A549 (cell line): ENCODE data around the gene LAMA3. TPM values are rescaled to one million over a fixed set of nuclear protein-coding genes. Genes with fewer than 3 reads are reported as not detected.

Source experiments
- ATAC-seq, 2 experiments: fragments of 200-7000 bp in 1 of 2; fragments of >200 bp in 1 of 2; cut with Nextera tagmentation in 1 of 2; cut with Tn5 transposase in 1 of 2; 3 replicates each; pipeline versions ENCODE4 v1.8.0 to v1.9.1; 2018 to 2020; ENCODE audit warnings: mild to moderate bottlenecking in 1 of 2, moderate library complexity in 1 of 2
- CTCF ChIA-PET: fragments of 300-600 bp; sonication (Branson Sonifier 250); formaldehyde crosslinking; extraction: SDS; loops from one replicate; lab custom pipeline; 2021; ENCODE audit warnings: antibody characterized with exemption, inconsistent platforms; lab: Yijun Ruan, JAX
- POLR2A ChIA-PET: fragments of 350-600 bp; formaldehyde crosslinking; extraction: SDS; loops from one replicate; lab custom pipeline; 2021; ENCODE audit warnings: antibody characterized with exemption, inconsistent platforms; lab: Yijun Ruan, JAX
- DNase-seq, 2 experiments: peaks; one replicate each; pipeline versions ENCODE4 v3.0.0 to v3.0.0-alpha.2; 2011 to 2016; ENCODE audit warnings: low read depth in 1 of 2, low spot score in 1 of 2
- FAIRE-seq: peaks from 2 replicates; lab custom pipeline; 2011; peaks lifted over from hg19 to GRCh38; lab: Jason Lieb, UNC
- H3K27ac ChIP-seq, 2 experiments: fragments of >200 bp; sonication (Bioruptor Twin); formaldehyde crosslinking; 3 replicates each; pipeline ENCODE4 v1.5.1; 2016 to 2017
- H3K4me1 ChIP-seq: fragments of >200 bp; sonication (Bioruptor Twin); formaldehyde crosslinking; 3 replicates; pipeline ENCODE4 v1.6.1; 2016
- H3K4me2 ChIP-seq: fragments of >200 bp; sonication (Bioruptor Twin); formaldehyde crosslinking; 3 replicates; pipeline ENCODE4 v1.6.1; 2016
- H3K4me3 ChIP-seq: fragments of >200 bp; sonication (Bioruptor Twin); formaldehyde crosslinking; 3 replicates; pipeline ENCODE4 v1.5.1; 2016
- H3K9me3 ChIP-seq: fragments of >200 bp; sonication (Bioruptor Twin); formaldehyde crosslinking; 3 replicates; pipeline ENCODE4 v1.6.1; 2016
- ATOH8 ChIP-seq: fragments of 250-450 bp; sonication (Bioruptor Pico); IDR thresholded peaks from 2 replicates; pipeline ENCODE4 v1.5.0; 2020; ENCODE audit warnings: low read depth, mild to moderate bottlenecking, moderate library complexity
- BCL3 ChIP-seq: fragments of >200 bp; sonication (Bioruptor Twin); formaldehyde crosslinking; IDR thresholded peaks from 3 replicates; pipeline ENCODE4 v1.6.1; 2016
- CHD2 ChIP-seq: fragments of 150-350 bp; IDR thresholded peaks from 2 replicates; pipeline ENCODE4 v1.6.1; 2014; ENCODE audit warnings: low read length; ENCODE audit not compliant: partially characterized antibody
- CTCF ChIP-seq: fragments of >200 bp; sonication (Bioruptor Twin); formaldehyde crosslinking; IDR thresholded peaks from 3 replicates; pipeline ENCODE4 v1.5.1; 2016
- EHMT2 ChIP-seq: fragments of 200-600 bp; sonication (generic); IDR thresholded peaks from 2 replicates; pipeline ENCODE4 v1.6.1; 2016; ENCODE audit warnings: antibody characterized with exemption, low read depth, mild to moderate bottlenecking, moderate library complexity
- ELK1 ChIP-seq: fragments of 150-350 bp; IDR thresholded peaks from 2 replicates; pipeline ENCODE4 v1.6.1; 2014; ENCODE audit warnings: low read depth, mild to moderate bottlenecking, low read length
- ESRRA ChIP-seq: fragments of 150-350 bp; IDR thresholded peaks from 2 replicates; pipeline ENCODE4 v1.6.1; 2014; ENCODE audit warnings: mild to moderate bottlenecking, low read length, borderline replicate concordance
- FOSB ChIP-seq: fragments of 250-450 bp; sonication (Bioruptor Pico); IDR thresholded peaks from 2 replicates; pipeline ENCODE4 v1.5.0; 2020; ENCODE audit warnings: mild to moderate bottlenecking, moderate library complexity
- GATA3 ChIP-seq: IDR thresholded peaks from 2 replicates; pipeline ENCODE4 v1.6.1; 2012; ENCODE audit warnings: borderline replicate concordance
- HDAC2 ChIP-seq: fragments of 200-600 bp; sonication (generic); IDR thresholded peaks from 2 replicates; pipeline ENCODE4 v1.6.1; 2016
- HMGXB4 ChIP-seq: fragments of 250-450 bp; sonication (Bioruptor Pico); IDR thresholded peaks from 2 replicates; pipeline ENCODE4 v1.5.0; 2021; ENCODE audit warnings: mild to moderate bottlenecking, moderate library complexity, borderline replicate concordance
- JUN ChIP-seq, 2 experiments: fragments of >200 bp; sonication (Bioruptor Twin); formaldehyde crosslinking; IDR thresholded peaks; 2 replicates in 1 of 2; 3 replicates in 1 of 2; pipeline ENCODE4 v1.6.1; 2016 to 2017
- MAX ChIP-seq: IDR thresholded peaks from 2 replicates; pipeline ENCODE4 v1.6.1; 2012
- MAZ ChIP-seq: fragments of 150-350 bp; IDR thresholded peaks from 2 replicates; pipeline ENCODE4 v1.6.1; 2014; ENCODE audit warnings: antibody characterized with exemption, low read depth, low read length, borderline replicate concordance
- MYC ChIP-seq: IDR thresholded peaks from 2 replicates; pipeline ENCODE4 v1.6.1; 2012; ENCODE audit warnings: mild to moderate bottlenecking, inconsistent platforms, low read length, improper control_type of control experiment, borderline replicate concordance
- NPAS2 ChIP-seq: fragments of 250-450 bp; sonication (Bioruptor Pico); IDR thresholded peaks from 2 replicates; pipeline ENCODE4 v1.8.0; 2022; ENCODE audit warnings: mild to moderate bottlenecking, moderate library complexity, borderline replicate concordance
- NR3C1 ChIP-seq: fragments of >200 bp; sonication (Bioruptor Twin); formaldehyde crosslinking; IDR thresholded peaks from 3 replicates; pipeline ENCODE4 v1.6.1; 2017
- RAD21 ChIP-seq, 2 experiments: fragments of >200 bp in 1 of 2; sonication (Bioruptor Twin) in 1 of 2; formaldehyde crosslinking in 1 of 2; IDR thresholded peaks in 1 of 2; conservative IDR thresholded peaks in 1 of 2; 2 replicates in 1 of 2; 3 replicates in 1 of 2; pipeline ENCODE4 v1.6.1; 2012 to 2018; ENCODE audit warnings: inconsistent platforms in 1 of 2
- RFX5 ChIP-seq: fragments of 450-650 bp; IDR thresholded peaks from 2 replicates; pipeline ENCODE4 v1.7.1; 2014; ENCODE audit warnings: antibody characterized with exemption, mild to moderate bottlenecking, moderate library complexity
- RNF2 ChIP-seq: fragments of 200-600 bp; sonication (generic); IDR thresholded peaks from 2 replicates; pipeline ENCODE4 v1.6.1; 2016; ENCODE audit warnings: low read depth, mild to moderate bottlenecking, antibody characterized with exemption, moderate library complexity, borderline replicate concordance
- SMC3 ChIP-seq: fragments of >200 bp; sonication (Bioruptor Twin); formaldehyde crosslinking; IDR thresholded peaks from 3 replicates; pipeline ENCODE4 v1.6.1; 2018; ENCODE audit warnings: inconsistent platforms
- SREBF2 ChIP-seq: fragments of 450-650 bp; IDR thresholded peaks from 2 replicates; pipeline ENCODE4 v1.6.1; 2014; ENCODE audit warnings: mild to moderate bottlenecking, moderate library complexity
- TFCP2L1 ChIP-seq: fragments of 250-450 bp; sonication (Bioruptor Pico); IDR thresholded peaks from 2 replicates; pipeline ENCODE4 v1.5.0; 2021; ENCODE audit warnings: mild to moderate bottlenecking
- TP53 ChIP-seq: fragments of 250-450 bp; sonication (Bioruptor Pico); IDR thresholded peaks from 2 replicates; pipeline ENCODE4 v1.5.0; 2021; ENCODE audit warnings: mild to moderate bottlenecking, moderate library complexity
- ZNF302 ChIP-seq: fragments of 250-450 bp; sonication (Bioruptor Pico); IDR thresholded peaks from 2 replicates; pipeline ENCODE4 v1.9.0; 2021; ENCODE audit warnings: inconsistent platforms, mild to moderate bottlenecking, moderate library complexity
- WGBS: methylation state at CpG from one replicate; pipeline ENCODE4 v1.1.6; 2017; ENCODE audit errors: missing lambda C conversion rate; 5-methylcytosine and 5-hydroxymethylcytosine counted together
- polyA plus RNA-seq, 4 experiments: library from polyadenylated mRNA; depleted of rRNA in 3 of 4; stranded (reverse); fragments of >200 nt; fragmentation: RNase III in 1 of 4; extraction: RNeasy Plus Mini Kit Qiagen cat#74134 plus additional on column Dnase treatment in 1 of 4; gene quantifications; 2 replicates in 3 of 4; 3 replicates in 1 of 4; pipeline ENCODE4 v1.2.3, GENCODE V29; 2011 to 2017

Gene LAMA3
- polyA plus RNA-seq, 2 of the 4 experiments (the other 2 are of a cell fraction): 18.2 to 31.0 TPM

GRCh38 chr18:23878336-23878900, 189.2 kb downstream of the LAMA3 start:
- H3K4me3 ChIP-seq: no peak overlapping the region
- no peak for FAIRE-seq
- TF ChIP-seq RAD21 (conservative IDR thresholded peaks at IDR 0.05 in 1 of 2, IDR thresholded peaks at IDR 0.05 in 1 of 2) (no peak), ELK1 (no peak), JUN (IDR thresholded peaks at IDR 0.05) (no peak), ZNF302 (no peak), NR3C1 (no peak), TFCP2L1 (no peak), BCL3 (no peak), ESRRA (no peak), TP53 (no peak)
- no peak overlapping the region for H3K4me2 ChIP-seq
- ChIA-PET POLR2A (no interaction called here), CTCF (no interaction called here)
- DNase-seq: no peak
- H3K4me1 ChIP-seq: 0 out of 3 replicates have a peak, but pooled peaks cover 2% of the 10 kb centered on the region
- WGBS: 83% methylated on average over 11 of the region's 11 CpGs
- no peaks in the 10 kb centered on the region for H3K9me3 ChIP-seq
- no peak for ATAC-seq
- H3K27ac ChIP-seq: no peak overlapping the region

- WGBS: 91% methylated on average over 13 of the region's 13 CpGs
- TF ChIP-seq GATA3 (no peak), RFX5 (no peak), CTCF (no peak), EHMT2 (no peak), SMC3 (no peak), NPAS2 (CRISPR knock-in tag) (no peak), RNF2 (no peak), NR3C1 (no peak), MAX (no peak), TP53 (no peak), ATOH8 (CRISPR knock-in tag) (no peak), HDAC2 (no peak), FOSB (CRISPR knock-in tag) (no peak), HMGXB4 (CRISPR knock-in tag) (no peak), RAD21 (conservative IDR thresholded peaks at IDR 0.05 in 1 of 2, IDR thresholded peaks at IDR 0.05 in 1 of 2) (no peak), MYC (no peak), MAZ (no peak), SREBF2 (no peak), CHD2 (no peak)
- TF ChIP-seq, all 56 proteins: peak for 0
- Histone ChIP-seq H3K9me3 (no peaks in the 10 kb centered on the region), H3K27ac (no peak overlapping the region), H3K4me2 (no peak overlapping the region), H3K4me3 (no peak overlapping the region), H3K4me1 (0 out of 3 replicates have a peak, but pooled peaks cover 5% of the 10 kb centered on the region)
- ChIA-PET CTCF (no interaction called here), POLR2A (no interaction called here)
- FAIRE-seq (no peak), DNase-seq (no peak), ATAC-seq (no peak)
Observed at GRCh38 chr18:23879126-23879525, 189.9 kb downstream of the LAMA3 start.
